GM18498 (cell line): ENCODE data around the gene PNKD.

Experiments used
- ATAC-seq: cut with Tn5 transposase; IDR thresholded peaks from one replicate; pipeline ENCODE4 v1.9.1; 2021; ENCODE audit warnings: mild to moderate bottlenecking, moderate library complexity; ENCODE audit not compliant: unreplicated experiment

PNKD gene

DNA sequence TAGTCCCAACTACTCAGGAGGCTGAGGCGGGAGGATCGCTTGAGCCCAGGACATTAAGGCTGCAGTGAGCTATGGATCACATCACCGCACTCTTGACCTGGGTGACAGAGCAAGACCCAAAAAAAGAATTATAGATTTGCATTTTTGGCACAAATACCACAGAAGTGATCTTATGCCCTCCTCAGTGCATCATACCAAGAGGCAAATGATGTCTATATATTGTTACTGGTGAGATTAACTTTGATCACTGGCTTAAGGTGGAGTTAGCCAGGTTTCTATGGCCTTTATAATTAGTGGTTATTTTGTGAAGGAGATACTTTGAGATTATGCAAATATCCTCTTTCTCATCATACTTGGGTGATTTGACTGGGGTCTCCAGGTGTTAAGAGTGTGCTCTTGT is 64.2 kb downstream of the PNKD start:
- no peak for ATAC-seq

DNA sequence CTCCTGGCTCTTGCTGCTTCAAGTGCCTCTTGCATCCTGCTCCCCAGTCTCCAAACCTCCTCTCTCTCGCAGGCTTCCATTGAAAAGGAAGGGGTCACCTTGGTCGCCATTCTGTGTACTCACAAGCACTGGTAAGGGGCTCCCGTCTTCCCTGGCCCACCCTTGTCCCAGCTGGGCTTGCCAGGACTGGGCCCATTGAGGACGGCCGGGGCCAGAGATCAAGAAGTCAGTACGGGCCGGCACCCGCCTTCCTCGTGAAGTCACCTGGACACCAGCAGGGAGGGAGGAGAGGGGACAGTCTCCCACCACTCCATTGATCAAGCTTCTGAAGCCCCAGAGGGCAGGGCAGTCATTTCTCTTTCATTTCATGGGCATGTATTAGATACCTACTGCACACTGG is 70.3 kb downstream of the PNKD start:
- ATAC-seq, result no peak

- ATAC-seq, result no peak
These were observed 71.1 kb downstream of the PNKD start for GRCh38 chr2:218341381-218341780.

DNA sequence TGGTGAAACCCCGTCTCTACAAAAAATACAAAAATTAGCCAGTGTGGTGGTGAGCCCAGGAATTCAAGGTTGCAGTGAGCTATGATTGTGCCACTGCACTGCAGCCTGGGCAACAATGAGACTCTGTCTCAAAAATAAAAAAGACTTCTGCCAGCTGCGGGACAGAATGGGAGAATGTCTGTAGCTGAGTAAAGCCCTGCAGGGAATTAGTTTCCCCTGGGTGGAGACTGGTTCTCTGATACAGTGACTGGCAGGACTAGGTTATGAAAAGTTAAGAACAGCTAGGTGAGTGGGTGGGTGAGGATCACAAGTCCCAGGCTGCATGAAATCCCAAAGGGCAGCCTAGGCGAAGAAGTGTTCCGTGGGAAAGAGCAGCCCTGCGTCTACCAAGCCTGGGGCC is 72.5 kb downstream of the PNKD start:
- ATAC-seq, result no peak

GRCh38 chr2:218343591-218343990 is 73.3 kb downstream of the PNKD start:
- ATAC-seq, result no peak

- no peak for ATAC-seq
These were observed 73.9 kb downstream of the PNKD start for GRCh38 chr2:218344090-218344754.

GRCh38 chr2:218344755-218345417 is 74.6 kb downstream of the PNKD start:
- no peak for ATAC-seq

GRCh38 chr2:218345491-218346236 is 75.3 kb downstream of the PNKD start:
- no peak for ATAC-seq

GRCh38 chr2:218347172-218347571 is 76.9 kb downstream of the PNKD start:
- no peak for ATAC-seq

DNA sequence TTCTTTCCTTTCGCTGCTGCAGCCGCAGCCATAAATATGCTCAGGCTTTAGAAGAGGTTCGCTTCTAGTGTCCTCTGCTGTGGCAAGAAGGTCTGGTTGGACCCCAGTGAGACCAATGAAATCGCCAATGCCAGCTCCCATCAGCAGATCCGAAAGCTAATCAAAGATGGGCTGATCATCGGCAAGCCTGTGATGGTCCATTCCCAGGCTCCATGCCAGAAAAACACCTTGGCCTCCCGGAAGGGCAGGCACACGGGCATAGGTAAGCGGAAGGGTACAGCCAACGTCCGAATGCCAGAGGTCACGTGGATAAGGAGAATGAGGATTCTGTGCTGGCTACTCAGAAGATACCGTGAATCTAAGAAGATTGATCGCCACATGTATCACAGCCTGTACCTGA is 83.7 kb downstream of the PNKD start:
- ATAC-seq, result no peak

- no peak for ATAC-seq
These were observed 84.6 kb downstream of the PNKD start for GRCh38 chr2:218354850-218355443.

GRCh38 chr2:218357236-218358177 is 87.2 kb downstream of the PNKD start:
- ATAC-seq, result no peak

- no peak for ATAC-seq
These were observed 90.1 kb downstream of the PNKD start for GRCh38 chr2:218360453-218360852.

DNA sequence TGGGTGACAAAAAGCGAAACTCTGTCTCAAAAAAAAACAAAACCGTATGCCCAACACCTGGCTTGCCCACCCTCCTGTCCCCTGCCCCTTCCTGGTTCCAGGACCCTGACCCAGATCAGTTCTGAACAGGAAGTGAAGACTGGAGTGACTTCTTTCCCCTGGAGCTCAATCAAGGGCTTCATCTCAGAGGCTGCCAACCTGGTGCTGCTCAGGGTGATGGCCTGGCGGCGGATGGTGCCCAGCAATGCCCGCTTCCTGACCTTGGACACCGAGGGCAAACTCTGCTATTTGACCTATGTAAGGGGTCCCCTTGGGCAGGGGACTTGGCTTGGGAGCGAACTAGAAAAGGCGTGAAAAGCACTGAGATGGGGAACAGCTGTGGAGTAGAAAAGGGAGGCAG is 92.3 kb downstream of the PNKD start:
- ATAC-seq, result no peak

GRCh38 chr2:218363736-218364135 is 93.4 kb downstream of the PNKD start:
- ATAC-seq, result no peak

DNA sequence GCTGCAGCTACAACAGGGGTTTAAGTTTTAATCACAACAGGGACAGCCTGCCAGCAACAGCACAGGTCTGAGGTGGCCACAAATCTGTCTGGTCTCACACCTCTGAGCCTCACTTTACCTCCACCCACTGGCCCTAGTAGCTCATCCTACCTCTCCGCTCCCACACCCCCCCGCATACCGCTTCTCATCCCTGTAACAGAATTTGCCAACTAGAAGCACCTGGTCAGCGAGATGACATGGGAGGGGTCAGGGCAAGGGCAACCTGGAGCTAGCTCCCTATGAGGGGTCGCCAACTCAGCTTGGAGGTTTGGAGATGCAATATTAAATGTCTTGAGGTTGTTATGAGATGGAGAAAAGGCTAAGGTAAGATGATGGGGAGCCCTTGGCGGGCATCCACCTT is 93.9 kb downstream of the PNKD start:
- ATAC-seq, result no peak

DNA sequence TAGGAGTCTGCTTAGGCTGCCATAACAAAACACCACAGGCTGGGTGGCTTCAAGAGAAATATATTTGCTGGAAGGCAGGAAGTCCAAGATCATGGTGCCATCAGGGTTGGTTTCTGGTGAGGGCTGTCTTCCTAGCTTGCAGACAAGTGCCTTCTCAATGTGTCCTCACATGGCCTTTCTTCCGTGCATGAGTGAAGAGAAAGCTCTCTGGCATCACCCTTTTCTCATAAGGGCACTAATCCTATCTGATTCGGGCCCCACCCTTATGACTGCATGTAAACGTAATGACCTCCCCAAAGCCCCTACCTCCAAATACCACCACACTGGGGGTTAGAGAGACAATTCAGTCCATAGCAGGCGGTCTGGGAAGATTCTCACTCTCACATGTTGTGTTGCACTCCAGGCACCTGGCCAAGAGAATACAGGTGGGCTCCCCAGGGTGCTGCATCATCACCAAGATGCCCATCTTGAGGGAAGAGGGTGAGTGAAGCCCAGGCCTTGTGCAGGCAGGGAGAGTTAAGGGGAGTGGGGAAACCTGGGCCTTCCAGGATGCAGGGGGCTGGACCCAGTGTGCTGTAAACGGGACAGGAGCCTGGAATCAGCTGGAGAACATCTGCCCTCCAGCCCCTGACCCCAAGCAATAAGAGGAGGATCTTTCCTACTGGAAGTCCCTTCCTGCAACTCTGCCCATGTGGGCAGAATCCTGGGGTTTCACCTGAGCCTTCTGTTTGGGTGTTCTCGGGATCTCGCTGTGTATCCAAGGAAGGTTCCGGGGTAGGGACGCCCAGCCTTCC is 96.5 kb downstream of the PNKD start:
- ATAC-seq, result no peak

- peak; percentile 97 for ATAC-seq
These were observed 97.3 kb downstream of the PNKD start for GRCh38 chr2:218367415-218368149.

GRCh38 chr2:218368150-218368528 is 97.8 kb downstream of the PNKD start:
- ATAC-seq, result no peak
